H1 (cell line): ENCODE results near the gene SPAST. TPM values are rescaled to one million over a fixed set of nuclear protein-coding genes. Genes with fewer than 3 reads are reported as not detected.
"Not testable (repeated sequence)": the region's sequence is repeated elsewhere in the genome, so short reads cannot be mapped to it uniquely, and the experiment has no call there.

Source experiments
- CTCF ChIA-PET: fragments of 300-600 bp; sonication (Branson Sonifier 250); formaldehyde crosslinking; loops from one replicate; lab custom pipeline; 2021; ENCODE audit not compliant: partially characterized antibody; lab: Charles Lee
- POLR2A ChIA-PET: fragments of 300-600 bp; sonication (Branson Sonifier 250); formaldehyde crosslinking; loops from one replicate; lab custom pipeline; 2021; ENCODE audit warnings: inconsistent platforms; ENCODE audit not compliant: partially characterized antibody; lab: Charles Lee
- DNase-seq, 2 experiments: peaks; one replicate each; pipeline versions ENCODE4 v3.0.0 to v3.0.0-alpha.2; 2010 to 2022; ENCODE audit warnings: low spot score in 2 of 2, low read depth in 1 of 2, mixed read lengths in 1 of 2
- FAIRE-seq: peaks from 2 replicates; lab custom pipeline; 2011; peaks lifted over from hg19 to GRCh38; lab: Jason Lieb, UNC
- H2AFZ ChIP-seq: 2 replicates; pipeline ENCODE4 v1.8.1; 2012; ENCODE audit warnings: low read length, inconsistent platforms
- H2AK5ac ChIP-seq: 2 replicates; pipeline ENCODE4 v1.6.1; 2013; ENCODE audit warnings: low read depth, low read length
- H2BK120ac ChIP-seq: replicated peaks from 2 replicates; pipeline ENCODE3; 2013; ENCODE audit warnings: low read depth, low read length, inconsistent platforms
- H2BK12ac ChIP-seq: 2 replicates; pipeline ENCODE4 v1.6.1; 2013; ENCODE audit warnings: low read depth, low read length
- H2BK15ac ChIP-seq: 2 replicates; pipeline ENCODE4 v1.6.1; 2013; ENCODE audit warnings: low read length
- H2BK20ac ChIP-seq: 2 replicates; pipeline ENCODE4 v1.6.1; 2013; ENCODE audit warnings: low read length
- H2BK5ac ChIP-seq: 2 replicates; pipeline ENCODE4 v1.6.1; 2013; ENCODE audit warnings: low read depth, low read length
- H3K14ac ChIP-seq: 2 replicates; pipeline ENCODE4 v1.6.1; 2013; ENCODE audit warnings: inconsistent platforms; ENCODE audit not compliant: insufficient read length
- H3K18ac ChIP-seq: 2 replicates; pipeline ENCODE4 v1.6.1; 2013; ENCODE audit warnings: low read length; ENCODE audit errors: extremely low read depth
- H3K23ac ChIP-seq: 2 replicates; pipeline ENCODE4 v1.6.1; 2013; ENCODE audit warnings: inconsistent platforms; ENCODE audit not compliant: insufficient read length
- H3K23me2 ChIP-seq: 2 replicates; pipeline ENCODE4 v1.6.1; 2013; ENCODE audit warnings: low read depth, low read length
- H3K27ac ChIP-seq: 2 replicates; pipeline ENCODE4 v1.6.1; 2011; ENCODE audit warnings: low read depth, low read length, inconsistent platforms
- H3K27me3 ChIP-seq, 4 experiments: replicated peaks in 1 of 4; 1 replicate in 1 of 4; 2 replicates in 3 of 4; pipeline versions ENCODE4 v1.6.1 to v1.8.1; 2011 to 2013; ENCODE audit warnings: low read length in 3 of 4, mild to moderate bottlenecking in 3 of 4, inconsistent platforms in 2 of 4, mixed read lengths in 2 of 4, moderate library complexity in 1 of 4; ENCODE audit not compliant: control insufficient read depth in 3 of 4, insufficient read depth in 3 of 4; ENCODE audit errors: extremely low read depth in 1 of 4
- H3K36me3 ChIP-seq, 4 experiments: 2 replicates each; pipeline versions ENCODE4 v1.6.1 to v1.8.1; 2011 to 2013; ENCODE audit warnings: mild to moderate bottlenecking in 4 of 4, low read length in 3 of 4, moderate library complexity in 2 of 4, control low read depth in 1 of 4, inconsistent platforms in 1 of 4; ENCODE audit not compliant: insufficient read depth in 4 of 4, control insufficient read depth in 2 of 4
- H3K4ac ChIP-seq: replicated peaks from 2 replicates; pipeline ENCODE3; 2013; ENCODE audit warnings: low read length, low read depth, mixed read lengths, inconsistent platforms; ENCODE audit not compliant: insufficient read length
- H3K4me1 ChIP-seq, 4 experiments: replicated peaks in 1 of 4; 1 replicate in 1 of 4; 2 replicates in 3 of 4; pipeline versions ENCODE4 v1.6.1 to v1.8.1; 2011 to 2013; ENCODE audit warnings: low read length in 3 of 4, inconsistent platforms in 2 of 4, mixed read lengths in 1 of 4; ENCODE audit not compliant: insufficient read depth in 4 of 4, control insufficient read depth in 3 of 4
- H3K4me2 ChIP-seq, 2 experiments: 2 replicates each; pipeline versions ENCODE4 v1.6.1 to v1.8.1; 2011 to 2013; ENCODE audit warnings: low read depth in 2 of 2, low read length in 2 of 2, control low read depth in 1 of 2, inconsistent platforms in 1 of 2, mild to moderate bottlenecking in 1 of 2; ENCODE audit not compliant: insufficient read depth in 1 of 2
- H3K4me3 ChIP-seq, 4 experiments: fragments of 200-600, 300-600 bp in 1 of 4; sonication (generic), shearing (Covaris generic), sonication (Bioruptor Twin) in 1 of 4; 2 replicates each; pipeline versions ENCODE4 v1.5.1 to v1.8.1; 2011 to 2016; ENCODE audit warnings: low read length in 4 of 4, low read depth in 3 of 4, control low read depth in 2 of 4, inconsistent platforms in 2 of 4, mild to moderate bottlenecking in 2 of 4, mixed read lengths in 1 of 4, moderate library complexity in 1 of 4; ENCODE audit not compliant: insufficient read depth in 2 of 4; ENCODE audit errors: extremely low read depth in 1 of 4
- H3K56ac ChIP-seq: replicated peaks from 2 replicates; pipeline ENCODE3; 2013; ENCODE audit warnings: low read depth, mild to moderate bottlenecking, mixed read lengths, low read length, inconsistent platforms; ENCODE audit not compliant: insufficient read length
- H3K79me1 ChIP-seq: 2 replicates; pipeline ENCODE4 v1.6.1; 2013; ENCODE audit warnings: low read depth, low read length, control low read depth
- H3K79me2 ChIP-seq, 2 experiments: 2 replicates each; pipeline versions ENCODE4 v1.6.1 to v1.8.1; 2012 to 2013; ENCODE audit warnings: low read length in 2 of 2, mild to moderate bottlenecking in 2 of 2, inconsistent platforms in 1 of 2; ENCODE audit not compliant: insufficient read depth in 2 of 2, control insufficient read depth in 1 of 2
- H3K9ac ChIP-seq, 4 experiments: replicated peaks in 1 of 4; 1 replicate in 1 of 4; 2 replicates in 3 of 4; pipeline versions ENCODE4 v1.6.1 to v1.8.1; 2011 to 2013; ENCODE audit warnings: low read depth in 3 of 4, low read length in 3 of 4, control low read depth in 2 of 4, mild to moderate bottlenecking in 2 of 4, moderate library complexity in 2 of 4, inconsistent platforms in 1 of 4; ENCODE audit errors: extremely low read depth in 1 of 4
- H3K9me3 ChIP-seq, 2 experiments: 2 replicates each; pipeline versions ENCODE4 v1.6.1 to v1.8.1; 2012 to 2013; ENCODE audit warnings: mild to moderate bottlenecking in 2 of 2, moderate library complexity in 2 of 2, control low read depth in 1 of 2, inconsistent platforms in 1 of 2, low read depth in 1 of 2, low read length in 1 of 2, mixed read lengths in 1 of 2; ENCODE audit not compliant: insufficient read depth in 2 of 2
- H4K20me1 ChIP-seq, 2 experiments: replicated peaks in 1 of 2; 2 replicates each; pipeline versions ENCODE3 to v1.8.1; 2011 to 2013; ENCODE audit warnings: inconsistent platforms in 2 of 2, low read length in 2 of 2, mild to moderate bottlenecking in 1 of 2; ENCODE audit not compliant: insufficient read depth in 2 of 2, control insufficient read depth in 1 of 2
- H4K5ac ChIP-seq: 2 replicates; pipeline ENCODE4 v1.6.1; 2013; ENCODE audit warnings: low read length, low read depth, mixed read lengths, inconsistent platforms; ENCODE audit not compliant: insufficient read length
- H4K8ac ChIP-seq: 2 replicates; pipeline ENCODE4 v1.8.0; 2013; ENCODE audit warnings: mild to moderate bottlenecking, moderate library complexity, low read length, inconsistent platforms; ENCODE audit not compliant: insufficient read depth; ENCODE audit errors: extremely low read depth
- H4K91ac ChIP-seq: replicated peaks from 2 replicates; pipeline ENCODE3; 2013; ENCODE audit warnings: low read length, mixed read lengths, inconsistent platforms; ENCODE audit not compliant: insufficient read length
- RNF2 ChIP-seq: fragments of 200-900, 300-1000 bp; sonication (generic); IDR thresholded peaks from 2 replicates; pipeline ENCODE4 v1.7.1; 2016; ENCODE audit warnings: borderline replicate concordance, low read depth, mild to moderate bottlenecking, antibody characterized with exemption, low read length; ENCODE audit not compliant: poor library complexity, severe bottlenecking; ENCODE audit errors: missing control alignments
- WGBS, 2 experiments: shearing (Covaris generic) in 1 of 2; methylation state at CpG; one replicate each; pipeline versions ENCODE4 v1.1.6 to v1.1.7; 2013 to 2015; ENCODE audit warnings: low lambda C conversion rate in 2 of 2, mixed read lengths in 2 of 2, inconsistent platforms in 1 of 2, low coverage in 1 of 2, missing lambda C conversion rate in 1 of 2; ENCODE audit not compliant: insufficient replicate concordance in 2 of 2, insufficient coverage in 1 of 2, insufficient read length in 1 of 2; ENCODE audit errors: extremely low coverage in 1 of 2, missing lambda C conversion rate in 1 of 2; 5-methylcytosine and 5-hydroxymethylcytosine counted together
- polyA plus RNA-seq, 7 experiments: library from polyadenylated mRNA; depleted of rRNA in 3 of 7; stranded (reverse) in 5 of 7; unstranded in 2 of 7; fragments of >200 nt in 5 of 7; fragments of 200-250 nt in 2 of 7; gene quantifications; 1 replicate in 5 of 7; 2 replicates in 1 of 7; 4 replicates in 1 of 7; pipeline versions ENCODE4 v1.2.1 to v1.2.3, GENCODE V29; 2011 to 2013; ENCODE audit warnings: missing spikeins in 2 of 7, mixed read lengths in 2 of 7
- total RNA-seq: library from RNA; stranded (reverse); fragmentation: NEBNext Ultra II Directional; extraction: Animal tissue kit (Norgen Biotek cat#: 25700); gene quantifications from 2 replicates; pipeline ENCODE4 v1.2.1, GENCODE V29; 2021

SPAST gene
- total and polyA plus RNA-seq, 2 of the 8 experiments (the other 6 are each of a cell fraction or from before 2014, with no cell fraction given): 4.4 to 36.0 TPM

DNA sequence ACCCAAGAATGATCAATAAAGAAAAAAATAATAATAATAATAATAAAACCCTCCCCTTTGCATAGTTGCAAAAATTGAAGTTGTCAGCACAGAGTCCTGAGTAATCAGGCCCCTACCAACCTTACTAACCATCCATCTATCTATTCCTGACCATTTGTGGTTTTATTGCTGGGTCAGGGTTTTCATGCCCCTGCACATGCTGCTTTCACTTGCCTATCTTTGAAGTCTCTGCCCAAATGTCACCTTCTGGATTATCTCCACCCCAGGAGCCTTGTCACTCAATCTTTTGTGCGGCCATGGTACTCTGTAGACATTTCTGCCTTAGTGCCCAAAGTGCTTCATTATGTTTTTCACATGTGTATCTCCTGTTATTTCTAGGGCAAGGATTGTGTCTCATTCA lies 137.5 kb downstream of the SPAST start (continued):
- TF ChIP-seq RNF2: no peak
- TF ChIP-seq, all 59 proteins: peak for 0

DNA sequence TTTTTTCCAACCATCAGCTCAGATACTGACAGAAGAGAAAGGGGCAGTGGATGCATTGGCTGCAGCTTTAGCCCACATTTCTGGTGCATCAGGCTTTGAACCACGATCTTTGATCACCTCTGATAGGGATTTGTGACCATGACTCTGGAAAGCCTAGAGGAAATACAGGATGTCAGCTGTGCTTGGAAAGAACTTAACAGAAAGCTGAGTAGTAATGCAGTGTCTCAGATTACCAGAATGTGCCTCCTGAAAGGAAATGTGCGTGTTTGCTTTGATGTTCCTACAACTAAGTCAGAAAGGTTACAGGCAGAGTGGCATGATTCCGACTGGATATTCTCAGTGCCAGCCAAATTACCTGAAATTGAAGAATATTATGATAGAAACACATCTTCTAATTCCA lies 140.1 kb downstream of the SPAST start:
- FAIRE-seq, CTCF ChIA-PET, H2BK15ac ChIP-seq: not testable (repeated sequence)

More for the DNA sequence above, 140.1 kb downstream of the SPAST start:
- peaks cover 0 to 26% (median 5%) of the 10 kb centered on the region in 4 experiments; a peak in 4 of 8 replicates for H3K36me3 ChIP-seq
- not testable (repeated sequence) for H3K18ac ChIP-seq, H3K56ac ChIP-seq, H3K79me1 ChIP-seq, H4K91ac ChIP-seq, H2AFZ ChIP-seq, H3K23ac ChIP-seq, H4K20me1 ChIP-seq, H2BK20ac ChIP-seq, H3K27me3 ChIP-seq, H3K9me3 ChIP-seq, H3K79me2 ChIP-seq, DNase-seq, H2BK12ac ChIP-seq, H3K9ac ChIP-seq, H4K5ac ChIP-seq, H4K8ac ChIP-seq, H2AK5ac ChIP-seq, H2BK120ac ChIP-seq, H3K4me3 ChIP-seq, H3K27ac ChIP-seq, H3K4ac ChIP-seq, H3K23me2 ChIP-seq, H3K14ac ChIP-seq, H2BK5ac ChIP-seq, H3K4me1 ChIP-seq, H3K4me2 ChIP-seq
- 91% methylated on average over 3 of the region's 3 CpGs; no CpG with 5 or more reads in 1 of the 2 experiments for WGBS, 2 experiments
- POLR2A ChIA-PET: interaction anchor here (0.6 kb wide), 1 partner anchor 257 kb away, joined by 5 read pairs; no protein-coding TSS in a partner anchor

Other genes with a start within 250 kb of the SPAST start
- 52.8 and 54.7 TPM in 2 replicates for gene MEMO1, start 52.5 kb upstream of the SPAST start, total RNA-seq
- gene MEMO1, start 52.5 kb upstream of the SPAST start, polyA plus RNA-seq (2011; rRNA removed): 17.6 and 26.9 TPM in 2 replicates
- gene DPY30, start 23.8 kb upstream of the SPAST start, total RNA-seq: 150 and 157 TPM in 2 replicates
- gene DPY30, start 23.8 kb upstream of the SPAST start, polyA plus RNA-seq (2011; rRNA removed): 97.0 and 139 TPM in 2 replicates
- gene SLC30A6, start 102.3 kb downstream of the SPAST start, total RNA-seq: 27.4 and 27.9 TPM in 2 replicates
- gene SLC30A6, start 102.3 kb downstream of the SPAST start, polyA plus RNA-seq (2011; rRNA removed): 10.9 and 16.5 TPM in 2 replicates
- gene NLRC4, start 201.3 kb downstream of the SPAST start, total RNA-seq: not detected in 2 replicates
- gene NLRC4, start 201.3 kb downstream of the SPAST start, polyA plus RNA-seq (2011; rRNA removed): not detected in 2 replicates
- 21.4 and 24.1 TPM in 2 replicates for gene YIPF4, start 214.3 kb downstream of the SPAST start, total RNA-seq
- gene YIPF4, start 214.3 kb downstream of the SPAST start, polyA plus RNA-seq (2011; rRNA removed): 1.5 and 2.9 TPM in 2 replicates